ENCODE data around the gene RCC1. TPM values are rescaled to one million over a fixed set of nuclear protein-coding genes. Genes with fewer than 3 reads are reported as not detected.
A peak's percentile ranks its signal among the peaks of the same experiment; 100 is the strongest.

RCC1 gene
- total and polyA plus RNA-seq, 2 donors (not counting 1 experiment from before 2014, with no cell fraction given) = 16.4 to 63.6 TPM

- H3K36me3 ChIP-seq (ENCODE audit: control insufficient read depth, insufficient read depth, low read length) = no peaks in the 10 kb centered on the region
- no peak overlapping the region for H3K27ac ChIP-seq (ENCODE audit: insufficient read depth, low read length)
- no peaks in the 10 kb centered on the region for H3K9me3 ChIP-seq (ENCODE audit: control insufficient read depth, insufficient read depth, low read depth, low read length)
- DNase-seq (ENCODE audit: low read depth in 2 of 2) = no peak
- H3K79me2 ChIP-seq (ENCODE audit: control insufficient read depth, insufficient read depth, low read length) = no peaks in the 10 kb centered on the region
- no peak overlapping the region for H2AFZ ChIP-seq (ENCODE audit: low read length)
- no peak overlapping the region for H3K4me2 ChIP-seq (ENCODE audit: extremely low read depth, insufficient read depth, low read length)
- H4K20me1 ChIP-seq (ENCODE audit: control insufficient read depth, extremely low read depth, insufficient read depth, low read length) = no peaks in the 10 kb centered on the region
- H3K9ac ChIP-seq (ENCODE audit: insufficient read depth, low read length) = no peak overlapping the region
- H3K4me3 ChIP-seq (replicated peaks in 1 of 4; ENCODE audit: control extremely low read depth in 1 of 4, insufficient read depth in 1 of 4, low read depth in 3 of 4, low read length in 4 of 4) = no peak overlapping the region
- H3K27me3 ChIP-seq (ENCODE audit: control insufficient read depth, insufficient read depth, low read length) = no peaks in the 10 kb centered on the region
- no peaks in the 10 kb centered on the region for H3K4me1 ChIP-seq (ENCODE audit: control insufficient read depth, extremely low read depth, insufficient read depth, low read length)
- TF ChIP-seq EZH2 (IDR thresholded peaks at IDR 0.05; ENCODE audit: low read length, missing control alignments) = no peak
Observed at GRCh38 chr1:28545246-28545628, 39.4 kb downstream of the RCC1 start.

GRCh38 chr1:28548318-28548717, 42.5 kb downstream of the RCC1 start:
- DNase-seq (ENCODE audit: low read depth in 2 of 2) = peak in 1 of 2 donors; percentile 6
- Histone ChIP-seq H3K4me3 (replicated peaks in 1 of 4; ENCODE audit: control extremely low read depth in 1 of 4, insufficient read depth in 1 of 4, low read depth in 3 of 4, low read length in 4 of 4) (no peak overlapping the region), H3K4me1 (ENCODE audit: control insufficient read depth, extremely low read depth, insufficient read depth, low read length) (peaks cover 4% of the 10 kb centered on the region), H3K27me3 (ENCODE audit: control insufficient read depth, insufficient read depth, low read length) (no peaks in the 10 kb centered on the region), H3K79me2 (ENCODE audit: control insufficient read depth, insufficient read depth, low read length) (no peaks in the 10 kb centered on the region), H4K20me1 (ENCODE audit: control insufficient read depth, extremely low read depth, insufficient read depth, low read length) (no peaks in the 10 kb centered on the region), H3K4me2 (ENCODE audit: extremely low read depth, insufficient read depth, low read length) (no peak overlapping the region), H3K36me3 (ENCODE audit: control insufficient read depth, insufficient read depth, low read length) (no peaks in the 10 kb centered on the region), H3K9ac (ENCODE audit: insufficient read depth, low read length) (no peak overlapping the region), H3K27ac (ENCODE audit: insufficient read depth, low read length) (no peak overlapping the region), H3K9me3 (ENCODE audit: control insufficient read depth, insufficient read depth, low read depth, low read length) (no peaks in the 10 kb centered on the region), H2AFZ (ENCODE audit: low read length) (no peak overlapping the region)
- TF ChIP-seq CTCF (conservative IDR thresholded peaks at IDR 0.05 in 1 of 2, IDR thresholded peaks at IDR 0.05 in 1 of 2; ENCODE audit: low read depth in 1 of 2, low read length in 2 of 2) (no peak), EZH2 (IDR thresholded peaks at IDR 0.05; ENCODE audit: low read length, missing control alignments) (no peak)

- H3K79me2 ChIP-seq (ENCODE audit: control insufficient read depth, insufficient read depth, low read length) = peaks cover 3% of the 10 kb centered on the region
- H3K4me1 ChIP-seq (ENCODE audit: control insufficient read depth, extremely low read depth, insufficient read depth, low read length) = peaks cover 6% of the 10 kb centered on the region
- DNase-seq (ENCODE audit: low read depth in 2 of 2) = no peak
- H3K36me3 ChIP-seq (ENCODE audit: control insufficient read depth, insufficient read depth, low read length) = no peaks in the 10 kb centered on the region
- TF ChIP-seq CTCF (conservative IDR thresholded peaks at IDR 0.05 in 1 of 2, IDR thresholded peaks at IDR 0.05 in 1 of 2; ENCODE audit: low read depth in 1 of 2, low read length in 2 of 2) (no peak), EZH2 (IDR thresholded peaks at IDR 0.05; ENCODE audit: low read length, missing control alignments) (no peak)
- no peak overlapping the region for H3K27ac ChIP-seq (ENCODE audit: insufficient read depth, low read length)
- no peaks in the 10 kb centered on the region for H4K20me1 ChIP-seq (ENCODE audit: control insufficient read depth, extremely low read depth, insufficient read depth, low read length)
- no peaks in the 10 kb centered on the region for H3K27me3 ChIP-seq (ENCODE audit: control insufficient read depth, insufficient read depth, low read length)
- no peak overlapping the region for H3K9ac ChIP-seq (ENCODE audit: insufficient read depth, low read length)
- no peak overlapping the region for H2AFZ ChIP-seq (ENCODE audit: low read length)
- H3K4me2 ChIP-seq (ENCODE audit: extremely low read depth, insufficient read depth, low read length) = no peak overlapping the region
- no peaks in the 10 kb centered on the region for H3K9me3 ChIP-seq (ENCODE audit: control insufficient read depth, insufficient read depth, low read depth, low read length)
- no peak overlapping the region for H3K4me3 ChIP-seq (replicated peaks in 1 of 4; ENCODE audit: control extremely low read depth in 1 of 4, insufficient read depth in 1 of 4, low read depth in 3 of 4, low read length in 4 of 4)
Observed at GRCh38 chr1:28551381-28551780, 45.5 kb downstream of the RCC1 start.

Data from fibroblast of lung (primary cell).